AG10803 (cell line): ENCODE measurements around the gene SHISAL1.

Experiments
- DNase-seq: peaks from one replicate; pipeline ENCODE4 v3.0.0; 2010; ENCODE audit warnings: low read depth
- H3K4me3 ChIP-seq: 2 replicates; pipeline ENCODE4 v1.5.1; 2011; ENCODE audit warnings: mild to moderate bottlenecking, low read length, control low read depth
- CTCF ChIP-seq: conservative IDR thresholded peaks from 2 replicates; pipeline ENCODE4 v1.5.1; 2011; ENCODE audit warnings: mild to moderate bottlenecking, low read length, control low read depth, inconsistent platforms

The SHISAL1 gene

GRCh38 chr22:44336962-44337677, 24.4 kb upstream of the SHISAL1 start:
- TF ChIP-seq CTCF = no peak
- H3K4me3 ChIP-seq = no peak overlapping the region
- DNase-seq = no peak

GRCh38 chr22:44335903-44336803, 23.4 kb upstream of the SHISAL1 start:
- no peak for DNase-seq
- no peak overlapping the region for H3K4me3 ChIP-seq

GRCh38 chr22:44335066-44335839, 22.5 kb upstream of the SHISAL1 start:
- H3K4me3 ChIP-seq = no peak overlapping the region
- TF ChIP-seq CTCF = no peak
- no peak for DNase-seq

More at GRCh38 chr22:44335903-44336803, 23.4 kb upstream of the SHISAL1 start:
- TF ChIP-seq CTCF = no peak

- no peak for DNase-seq
- TF ChIP-seq CTCF = no peak
- no peak overlapping the region for H3K4me3 ChIP-seq
These were observed 21.3 kb upstream of the SHISAL1 start for GRCh38 chr22:44333847-44334635.

GRCh38 chr22:44332946-44333345, 20.2 kb upstream of the SHISAL1 start:
- TF ChIP-seq CTCF = no peak
- no peak for DNase-seq
- H3K4me3 ChIP-seq = no peak overlapping the region

GRCh38 chr22:44331881-44332714, 19.3 kb upstream of the SHISAL1 start:
- peak; percentile 46 for DNase-seq
- H3K4me3 ChIP-seq = peak overlapping the region; percentile 53
- TF ChIP-seq CTCF = no peak
